A673 (cell line): ENCODE data around the gene CSKMT.

Experiments used
- CTCF ChIP-seq: fragments of 300-800, 200-600 bp; sonication (generic); conservative IDR thresholded peaks from 2 replicates; pipeline ENCODE4 v1.5.1; 2017; ENCODE audit warnings: low read depth, mild to moderate bottlenecking, antibody characterized with exemption, low read length, moderate library complexity, mixed read lengths
- EZH2 ChIP-seq: fragments of 200-600 bp; sonication (generic); IDR thresholded peaks from 2 replicates; pipeline ENCODE4 v1.6.1; 2017; ENCODE audit warnings: borderline replicate concordance, low read depth, mild to moderate bottlenecking, mixed read lengths, antibody characterized with exemption, low read length; ENCODE audit not compliant: poor library complexity, severe bottlenecking

GRCh38 chr11:62646825-62647608 lies 18.1 kb upstream of the CSKMT start:
- no peak for TF ChIP-seq CTCF
- no peak for TF ChIP-seq EZH2
